HEK293 (cell line): ENCODE data around the gene SARM1.
A peak's percentile ranks its signal among the peaks of the same experiment; 100 is the strongest.

Experiments used
- EGR2 ChIP-seq: fragments of 450-650 bp; formaldehyde crosslinking; IDR thresholded peaks from 2 replicates; pipeline ENCODE4 v1.5.1; 2016; ENCODE audit warnings: low read depth, missing biosample characterization, missing genetic modification characterization
- FEZF1 ChIP-seq: fragments of 450-650 bp; formaldehyde crosslinking; IDR thresholded peaks from 2 replicates; pipeline ENCODE4 v1.5.1; 2016; ENCODE audit warnings: missing biosample characterization, missing genetic modification characterization
- GFI1B ChIP-seq: fragments of 450-650 bp; formaldehyde crosslinking; IDR thresholded peaks from 2 replicates; pipeline ENCODE4 v1.5.1; 2016; ENCODE audit warnings: missing biosample characterization, missing genetic modification characterization
- HOXA7 ChIP-seq: sonication (generic); formaldehyde crosslinking; IDR thresholded peaks from 2 replicates; pipeline ENCODE4 v1.8.1; 2022; ENCODE audit warnings: missing genetic modification reagents, borderline replicate concordance
- IKZF3 ChIP-seq: fragments of 450-650 bp; IDR thresholded peaks from 2 replicates; pipeline ENCODE4 v1.5.0; 2018; ENCODE audit warnings: missing biosample characterization, mild to moderate bottlenecking, missing genetic modification characterization, moderate library complexity
- KLF10 ChIP-seq: fragments of 450-650 bp; IDR thresholded peaks from 2 replicates; pipeline ENCODE4 v1.5.1; 2018; ENCODE audit warnings: missing biosample characterization, mild to moderate bottlenecking, missing genetic modification characterization
- MZF1 ChIP-seq: fragments of 450-650 bp; formaldehyde crosslinking; IDR thresholded peaks from 2 replicates; pipeline ENCODE4 v1.5.1; 2017; ENCODE audit warnings: missing biosample characterization, missing genetic modification characterization, borderline replicate concordance
- OVOL3 ChIP-seq: fragments of 450-650 bp; formaldehyde crosslinking; IDR thresholded peaks from 2 replicates; pipeline ENCODE4 v1.5.1; 2016; ENCODE audit warnings: missing biosample characterization, missing genetic modification characterization
- SCRT1 ChIP-seq: fragments of 450-650 bp; formaldehyde crosslinking; IDR thresholded peaks from 2 replicates; pipeline ENCODE4 v1.5.1; 2016; ENCODE audit warnings: missing biosample characterization, missing genetic modification characterization, borderline replicate concordance
- SCRT2 ChIP-seq: fragments of 450-650 bp; formaldehyde crosslinking; IDR thresholded peaks from 2 replicates; pipeline ENCODE4 v1.5.1; 2016; ENCODE audit warnings: missing biosample characterization, missing genetic modification characterization
- SP2 ChIP-seq: fragments of 450-650 bp; formaldehyde crosslinking; IDR thresholded peaks from 2 replicates; pipeline ENCODE4 v1.5.1; 2016; ENCODE audit warnings: missing biosample characterization, missing genetic modification characterization
- ZBTB48 ChIP-seq: fragments of 450-650 bp; formaldehyde crosslinking; IDR thresholded peaks from 2 replicates; pipeline ENCODE4 v1.5.1; 2016; ENCODE audit warnings: missing biosample characterization, missing genetic modification characterization
- ZFP37 ChIP-seq: fragments of 450-650 bp; formaldehyde crosslinking; IDR thresholded peaks from 2 replicates; pipeline ENCODE4 v1.5.1; 2016; ENCODE audit warnings: missing biosample characterization, missing genetic modification characterization
- ZNF138 ChIP-seq: fragments of 450-650 bp; formaldehyde crosslinking; IDR thresholded peaks from 2 replicates; pipeline ENCODE4 v1.5.1; 2016; ENCODE audit warnings: missing biosample characterization, missing genetic modification characterization, borderline replicate concordance
- ZNF140 ChIP-seq: fragments of 450-650 bp; formaldehyde crosslinking; IDR thresholded peaks from 2 replicates; pipeline ENCODE4 v1.5.1; 2016; ENCODE audit warnings: missing biosample characterization, missing genetic modification characterization
- ZNF174 ChIP-seq: fragments of 450-650 bp; formaldehyde crosslinking; IDR thresholded peaks from 2 replicates; pipeline ENCODE4 v1.5.0; 2017; ENCODE audit warnings: missing biosample characterization, mild to moderate bottlenecking, missing genetic modification characterization
- ZNF19 ChIP-seq: fragments of 450-650 bp; formaldehyde crosslinking; IDR thresholded peaks from 2 replicates; pipeline ENCODE4; 2016; ENCODE audit warnings: missing biosample characterization, missing genetic modification characterization, low read depth
- ZNF221 ChIP-seq: fragments of 450-650 bp; formaldehyde crosslinking; IDR thresholded peaks from 2 replicates; pipeline ENCODE4 v1.5.1; 2017; ENCODE audit warnings: missing biosample characterization, missing genetic modification characterization, borderline replicate concordance
- ZNF274 ChIP-seq, 2 experiments: fragments of 200-500 bp in 1 of 2; fragments of 450-650 bp in 1 of 2; sonication (Bioruptor generic) in 1 of 2; formaldehyde crosslinking in 1 of 2; IDR thresholded peaks; 2 replicates each; pipeline versions ENCODE4 v1.5.1 to v1.6.1; 2014 to 2016; ENCODE audit warnings: borderline replicate concordance in 1 of 2, inconsistent platforms in 1 of 2, low read length in 1 of 2, missing biosample characterization in 1 of 2, missing genetic modification characterization in 1 of 2
- ZNF404 ChIP-seq: fragments of 450-650 bp; formaldehyde crosslinking; IDR thresholded peaks from 2 replicates; pipeline ENCODE4 v1.5.1; 2017; ENCODE audit warnings: missing biosample characterization, missing genetic modification characterization
- ZNF433 ChIP-seq: fragments of 450-650 bp; formaldehyde crosslinking; IDR thresholded peaks from 2 replicates; pipeline ENCODE4 v1.5.1; 2016; ENCODE audit warnings: missing biosample characterization, missing genetic modification characterization, low read depth
- ZNF561 ChIP-seq: fragments of 450-650 bp; IDR thresholded peaks from 2 replicates; pipeline ENCODE4 v1.5.1; 2018; ENCODE audit warnings: missing biosample characterization, missing genetic modification characterization, borderline replicate concordance
- ZNF664 ChIP-seq: fragments of 450-650 bp; formaldehyde crosslinking; IDR thresholded peaks from 2 replicates; pipeline ENCODE4 v1.5.1; 2016; ENCODE audit warnings: missing biosample characterization, missing genetic modification characterization
- ZNF777 ChIP-seq: fragments of 450-650 bp; formaldehyde crosslinking; IDR thresholded peaks from 2 replicates; pipeline ENCODE4 v1.5.1; 2017; ENCODE audit warnings: missing biosample characterization, missing genetic modification characterization, borderline replicate concordance
- ZNF792 ChIP-seq: fragments of 450-650 bp; formaldehyde crosslinking; IDR thresholded peaks from 2 replicates; pipeline ENCODE4 v1.5.1; 2016; ENCODE audit warnings: missing biosample characterization, missing genetic modification characterization
- ZNF843 ChIP-seq: fragments of 450-650 bp; formaldehyde crosslinking; IDR thresholded peaks from 2 replicates; pipeline ENCODE4 v1.5.1; 2016; ENCODE audit warnings: missing biosample characterization, missing genetic modification characterization
- ZSCAN16 ChIP-seq: fragments of 450-650 bp; formaldehyde crosslinking; IDR thresholded peaks from 2 replicates; pipeline ENCODE4 v1.5.1; 2016; ENCODE audit warnings: missing biosample characterization, missing genetic modification characterization
- TF ChIP-seq, protein P1 (sequence below): fragments of 450-650 bp; formaldehyde crosslinking; IDR thresholded peaks from 2 replicates; pipeline ENCODE4 v1.5.1; 2016; ENCODE audit warnings: missing biosample characterization, missing genetic modification characterization, low read depth
- TF ChIP-seq, protein P2 (sequence below): fragments of 450-650 bp; formaldehyde crosslinking; IDR thresholded peaks from 2 replicates; pipeline ENCODE4 v1.5.0; 2017; ENCODE audit warnings: missing biosample characterization, missing genetic modification characterization, borderline replicate concordance
- TF ChIP-seq, protein P3 (sequence below): fragments of 450-650 bp; formaldehyde crosslinking; IDR thresholded peaks from 2 replicates; pipeline ENCODE4 v1.5.1; 2016; ENCODE audit warnings: missing biosample characterization, missing genetic modification characterization
- TF ChIP-seq, protein P4 (sequence below): fragments of 450-650 bp; formaldehyde crosslinking; IDR thresholded peaks from 2 replicates; pipeline ENCODE4 v1.5.1; 2017; ENCODE audit warnings: missing biosample characterization, mild to moderate bottlenecking, missing genetic modification characterization, moderate library complexity

Gene SARM1

DNA sequence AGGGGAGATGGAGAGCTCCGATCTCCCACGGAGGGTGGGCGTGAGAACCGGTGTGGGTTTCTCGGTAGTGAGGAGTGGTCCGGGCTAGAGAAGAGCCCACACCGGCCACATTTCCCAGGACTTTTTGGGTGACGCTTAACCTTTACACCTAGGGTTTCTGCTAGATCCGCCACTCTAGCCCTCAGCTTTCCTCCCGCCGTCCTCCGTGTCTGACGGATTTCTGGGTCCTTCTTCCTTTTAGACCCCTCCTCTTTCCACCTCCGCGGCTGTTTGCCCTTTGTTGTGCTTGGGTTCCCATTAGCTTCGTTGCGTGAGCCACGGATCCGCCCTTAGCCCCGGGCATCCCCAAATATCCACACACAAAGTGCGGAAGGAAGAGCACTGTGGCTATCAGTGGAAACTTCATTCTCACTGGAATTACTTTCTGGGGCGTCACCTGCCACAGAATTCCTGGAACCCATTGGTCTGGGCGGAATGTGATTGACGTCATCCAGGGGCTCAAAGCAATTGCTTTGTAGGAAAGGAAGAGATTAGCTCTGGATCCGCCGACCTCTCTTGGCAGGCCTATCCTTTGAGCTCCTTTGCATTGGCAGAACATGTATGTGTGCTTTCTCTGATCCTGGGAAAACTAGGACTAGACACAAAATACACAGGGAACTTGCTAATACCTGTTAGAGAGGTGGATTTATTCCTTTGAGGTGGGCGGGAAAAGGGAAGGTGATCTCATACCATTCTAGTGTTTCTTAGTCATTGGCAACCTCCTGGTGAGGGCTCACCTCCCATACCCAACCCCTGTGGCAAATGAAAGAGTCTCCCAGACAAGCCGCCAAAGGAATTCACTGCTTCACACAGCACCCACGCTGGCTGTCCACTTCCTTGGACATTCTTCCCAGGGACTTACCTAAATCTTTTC lies 35.3 kb upstream of the SARM1 start (continued):
- TF ChIP-seq OVOL3 (tag by site-specific recombination) (no peak), HOXA7 (CRISPR knock-in tag) (no peak), SCRT1 (tag by site-specific recombination) (no peak), FEZF1 (no peak), ZSCAN16 (tag by site-specific recombination) (no peak), ZNF174 (tag by site-specific recombination) (no peak), KLF10 (tag by site-specific recombination) (peak; percentile 55; the same call in 1 of the 2 replicates), ZNF138 (tag by site-specific recombination) (no peak), GFI1B (no peak), ZNF19 (tag by site-specific recombination) (no peak), ZNF561 (tag by site-specific recombination) (peak; percentile 20; the same call in 1 of the 2 replicates), ZNF843 (no peak), MZF1 (tag by site-specific recombination) (0 out of 2 replicates have a peak, but pooled peaks have one; percentile 19), ZNF221 (tag by site-specific recombination) (no peak), ZNF792 (tag by site-specific recombination) (peak; percentile 23; the same call in 1 of the 2 replicates), SP2 (tag by site-specific recombination) (peak; percentile 68), ZNF140 (tag by site-specific recombination) (no peak), IKZF3 (tag by site-specific recombination) (peak; percentile 63), EGR2 (tag by site-specific recombination) (no peak; the same call in 1 of the 2 replicates), ZNF664 (tag by site-specific recombination) (no peak), ZNF777 (tag by site-specific recombination) (peak; percentile 74; the same call in 1 of the 2 replicates), ZNF274 (IDR thresholded peaks at IDR 0.05; ENCODE audit: low read length) (no peak), ZNF274 (tag by site-specific recombination; IDR thresholded peaks at IDR 0.05; ENCODE audit: borderline replicate concordance) (no peak), ZNF433 (tag by site-specific recombination) (no peak), SCRT2 (tag by site-specific recombination) (peak; percentile 75), ZNF404 (tag by site-specific recombination) (no peak), ZFP37 (peak; percentile 26; the same call in 1 of the 2 replicates), ZBTB48 (tag by site-specific recombination) (no peak)
- TF ChIP-seq, protein P1, sequence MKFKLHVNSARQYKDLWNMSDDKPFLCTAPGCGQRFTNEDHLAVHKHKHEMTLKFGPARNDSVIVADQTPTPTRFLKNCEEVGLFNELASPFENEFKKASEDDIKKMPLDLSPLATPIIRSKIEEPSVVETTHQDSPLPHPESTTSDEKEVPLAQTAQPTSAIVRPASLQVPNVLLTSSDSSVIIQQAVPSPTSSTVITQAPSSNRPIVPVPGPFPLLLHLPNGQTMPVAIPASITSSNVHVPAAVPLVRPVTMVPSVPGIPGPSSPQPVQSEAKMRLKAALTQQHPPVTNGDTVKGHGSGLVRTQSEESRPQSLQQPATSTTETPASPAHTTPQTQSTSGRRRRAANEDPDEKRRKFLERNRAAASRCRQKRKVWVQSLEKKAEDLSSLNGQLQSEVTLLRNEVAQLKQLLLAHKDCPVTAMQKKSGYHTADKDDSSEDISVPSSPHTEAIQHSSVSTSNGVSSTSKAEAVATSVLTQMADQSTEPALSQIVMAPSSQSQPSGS = peak; percentile 98
- TF ChIP-seq, protein P2, sequence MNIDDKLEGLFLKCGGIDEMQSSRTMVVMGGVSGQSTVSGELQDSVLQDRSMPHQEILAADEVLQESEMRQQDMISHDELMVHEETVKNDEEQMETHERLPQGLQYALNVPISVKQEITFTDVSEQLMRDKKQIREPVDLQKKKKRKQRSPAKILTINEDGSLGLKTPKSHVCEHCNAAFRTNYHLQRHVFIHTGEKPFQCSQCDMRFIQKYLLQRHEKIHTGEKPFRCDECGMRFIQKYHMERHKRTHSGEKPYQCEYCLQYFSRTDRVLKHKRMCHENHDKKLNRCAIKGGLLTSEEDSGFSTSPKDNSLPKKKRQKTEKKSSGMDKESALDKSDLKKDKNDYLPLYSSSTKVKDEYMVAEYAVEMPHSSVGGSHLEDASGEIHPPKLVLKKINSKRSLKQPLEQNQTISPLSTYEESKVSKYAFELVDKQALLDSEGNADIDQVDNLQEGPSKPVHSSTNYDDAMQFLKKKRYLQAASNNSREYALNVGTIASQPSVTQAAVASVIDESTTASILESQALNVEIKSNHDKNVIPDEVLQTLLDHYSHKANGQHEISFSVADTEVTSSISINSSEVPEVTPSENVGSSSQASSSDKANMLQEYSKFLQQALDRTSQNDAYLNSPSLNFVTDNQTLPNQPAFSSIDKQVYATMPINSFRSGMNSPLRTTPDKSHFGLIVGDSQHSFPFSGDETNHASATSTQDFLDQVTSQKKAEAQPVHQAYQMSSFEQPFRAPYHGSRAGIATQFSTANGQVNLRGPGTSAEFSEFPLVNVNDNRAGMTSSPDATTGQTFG (tag by site-specific recombination) = no peak
- TF ChIP-seq, protein P3, sequence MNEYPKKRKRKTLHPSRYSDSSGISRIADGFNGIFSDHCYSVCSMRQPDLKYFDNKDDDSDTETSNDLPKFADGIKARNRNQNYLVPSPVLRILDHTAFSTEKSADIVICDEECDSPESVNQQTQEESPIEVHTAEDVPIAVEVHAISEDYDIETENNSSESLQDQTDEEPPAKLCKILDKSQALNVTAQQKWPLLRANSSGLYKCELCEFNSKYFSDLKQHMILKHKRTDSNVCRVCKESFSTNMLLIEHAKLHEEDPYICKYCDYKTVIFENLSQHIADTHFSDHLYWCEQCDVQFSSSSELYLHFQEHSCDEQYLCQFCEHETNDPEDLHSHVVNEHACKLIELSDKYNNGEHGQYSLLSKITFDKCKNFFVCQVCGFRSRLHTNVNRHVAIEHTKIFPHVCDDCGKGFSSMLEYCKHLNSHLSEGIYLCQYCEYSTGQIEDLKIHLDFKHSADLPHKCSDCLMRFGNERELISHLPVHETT (tag by site-specific recombination) = 0 out of 2 replicates have a peak, but pooled peaks have one; percentile 13
- TF ChIP-seq, protein P4, sequence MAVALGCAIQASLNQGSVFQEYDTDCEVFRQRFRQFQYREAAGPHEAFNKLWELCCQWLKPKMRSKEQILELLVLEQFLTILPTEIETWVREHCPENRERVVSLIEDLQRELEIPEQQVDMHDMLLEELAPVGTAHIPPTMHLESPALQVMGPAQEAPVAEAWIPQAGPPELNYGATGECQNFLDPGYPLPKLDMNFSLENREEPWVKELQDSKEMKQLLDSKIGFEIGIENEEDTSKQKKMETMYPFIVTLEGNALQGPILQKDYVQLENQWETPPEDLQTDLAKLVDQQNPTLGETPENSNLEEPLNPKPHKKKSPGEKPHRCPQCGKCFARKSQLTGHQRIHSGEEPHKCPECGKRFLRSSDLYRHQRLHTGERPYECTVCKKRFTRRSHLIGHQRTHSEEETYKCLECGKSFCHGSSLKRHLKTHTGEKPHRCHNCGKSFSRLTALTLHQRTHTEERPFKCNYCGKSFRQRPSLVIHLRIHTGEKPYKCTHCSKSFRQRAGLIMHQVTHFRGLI (tag by site-specific recombination) = no peak
